ENCODE measurements around the gene WDFY2.
A peak's percentile ranks its signal among the peaks of the same experiment; 100 is the strongest.

Gene WDFY2

GRCh38 chr13:51601601-51602565 lies 17.6 kb downstream of the WDFY2 start:
- DNase-seq (ENCODE audit: low read depth) = no peak

GRCh38 chr13:51603716-51604115 lies 19.5 kb downstream of the WDFY2 start:
- no peak for DNase-seq (ENCODE audit: low read depth)

GRCh38 chr13:51605698-51606097 lies 21.4 kb downstream of the WDFY2 start:
- no peak for DNase-seq (ENCODE audit: low read depth)

- no peak for DNase-seq (ENCODE audit: low read depth)
These were observed 22.9 kb downstream of the WDFY2 start for GRCh38 chr13:51607165-51607564.

- DNase-seq (ENCODE audit: low read depth) = no peak
These were observed 24.7 kb downstream of the WDFY2 start for GRCh38 chr13:51608857-51609406.

GRCh38 chr13:51612867-51613266 lies 28.6 kb downstream of the WDFY2 start:
- DNase-seq (ENCODE audit: low read depth) = no peak

GRCh38 chr13:51613535-51613934 lies 29.3 kb downstream of the WDFY2 start:
- DNase-seq (ENCODE audit: low read depth) = no peak

GRCh38 chr13:51614350-51614786 lies 30.1 kb downstream of the WDFY2 start:
- DNase-seq (ENCODE audit: low read depth) = peak; percentile 28

GRCh38 chr13:51618626-51619025 lies 34.4 kb downstream of the WDFY2 start:
- DNase-seq (ENCODE audit: low read depth) = no peak

- no peak for DNase-seq (ENCODE audit: low read depth)
These were observed 35.4 kb downstream of the WDFY2 start for GRCh38 chr13:51619614-51620013.

- DNase-seq (ENCODE audit: low read depth) = no peak
These were observed 36.1 kb downstream of the WDFY2 start for GRCh38 chr13:51620165-51620983.

GRCh38 chr13:51621602-51622001 lies 37.3 kb downstream of the WDFY2 start:
- DNase-seq (ENCODE audit: low read depth) = no peak

GRCh38 chr13:51623473-51623872 lies 39.2 kb downstream of the WDFY2 start:
- DNase-seq (ENCODE audit: low read depth) = no peak

GRCh38 chr13:51624207-51624606 lies 39.9 kb downstream of the WDFY2 start:
- DNase-seq (ENCODE audit: low read depth) = no peak

- no peak for DNase-seq (ENCODE audit: low read depth)
These were observed 40.6 kb downstream of the WDFY2 start for GRCh38 chr13:51624695-51625345.

GRCh38 chr13:51625555-51626345 lies 41.5 kb downstream of the WDFY2 start:
- no peak for DNase-seq (ENCODE audit: low read depth)

GRCh38 chr13:51626749-51627148 lies 42.5 kb downstream of the WDFY2 start:
- no peak for DNase-seq (ENCODE audit: low read depth)

GRCh38 chr13:51628059-51628852 lies 44.0 kb downstream of the WDFY2 start:
- DNase-seq (ENCODE audit: low read depth) = no peak

GRCh38 chr13:51629491-51630287 lies 45.4 kb downstream of the WDFY2 start:
- DNase-seq (ENCODE audit: low read depth) = no peak

GRCh38 chr13:51630288-51630615 lies 46.0 kb downstream of the WDFY2 start:
- DNase-seq (ENCODE audit: low read depth) = no peak
